WI38 (cell line): ENCODE data around the gene ADAMTS3.

Experiments
- H3K4me3 ChIP-seq: 2 replicates; pipeline ENCODE4 v1.5.1; 2011; ENCODE audit warnings: low read depth, mild to moderate bottlenecking, control low read depth, low read length
- TF ChIP-seq, protein P1 (sequence below): IDR thresholded peaks from 2 replicates; pipeline ENCODE4 v1.5.1; 2012; ENCODE audit warnings: low read depth, mild to moderate bottlenecking, control low read depth, low read length

ADAMTS3 gene

DNA sequence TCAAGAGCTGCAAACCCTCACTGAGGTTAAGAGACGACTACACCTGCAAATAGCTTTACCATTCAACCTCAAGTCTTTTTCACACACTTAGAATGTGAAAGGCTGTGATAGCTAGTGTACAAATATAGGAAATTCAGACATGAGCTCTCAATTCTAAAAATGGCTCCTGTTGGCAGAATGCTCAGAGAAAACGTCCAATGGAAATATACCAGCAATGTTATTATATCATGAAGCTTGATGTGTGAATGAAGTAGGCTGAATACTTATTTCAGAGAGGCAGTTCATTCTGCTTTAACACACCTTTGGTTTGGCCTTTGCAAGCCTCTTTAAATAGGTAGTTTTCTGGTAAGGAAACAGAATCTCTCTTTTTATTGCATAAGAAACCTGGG, 227.6 kb downstream of the ADAMTS3 start:
- TF ChIP-seq, protein P1, sequence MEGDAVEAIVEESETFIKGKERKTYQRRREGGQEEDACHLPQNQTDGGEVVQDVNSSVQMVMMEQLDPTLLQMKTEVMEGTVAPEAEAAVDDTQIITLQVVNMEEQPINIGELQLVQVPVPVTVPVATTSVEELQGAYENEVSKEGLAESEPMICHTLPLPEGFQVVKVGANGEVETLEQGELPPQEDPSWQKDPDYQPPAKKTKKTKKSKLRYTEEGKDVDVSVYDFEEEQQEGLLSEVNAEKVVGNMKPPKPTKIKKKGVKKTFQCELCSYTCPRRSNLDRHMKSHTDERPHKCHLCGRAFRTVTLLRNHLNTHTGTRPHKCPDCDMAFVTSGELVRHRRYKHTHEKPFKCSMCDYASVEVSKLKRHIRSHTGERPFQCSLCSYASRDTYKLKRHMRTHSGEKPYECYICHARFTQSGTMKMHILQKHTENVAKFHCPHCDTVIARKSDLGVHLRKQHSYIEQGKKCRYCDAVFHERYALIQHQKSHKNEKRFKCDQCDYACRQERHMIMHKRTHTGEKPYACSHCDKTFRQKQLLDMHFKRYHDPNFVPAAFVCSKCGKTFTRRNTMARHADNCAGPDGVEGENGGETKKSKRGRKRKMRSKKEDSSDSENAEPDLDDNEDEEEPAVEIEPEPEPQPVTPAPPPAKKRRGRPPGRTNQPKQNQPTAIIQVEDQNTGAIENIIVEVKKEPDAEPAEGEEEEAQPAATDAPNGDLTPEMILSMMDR = no peak
- H3K4me3 ChIP-seq = no peak overlapping the region

DNA sequence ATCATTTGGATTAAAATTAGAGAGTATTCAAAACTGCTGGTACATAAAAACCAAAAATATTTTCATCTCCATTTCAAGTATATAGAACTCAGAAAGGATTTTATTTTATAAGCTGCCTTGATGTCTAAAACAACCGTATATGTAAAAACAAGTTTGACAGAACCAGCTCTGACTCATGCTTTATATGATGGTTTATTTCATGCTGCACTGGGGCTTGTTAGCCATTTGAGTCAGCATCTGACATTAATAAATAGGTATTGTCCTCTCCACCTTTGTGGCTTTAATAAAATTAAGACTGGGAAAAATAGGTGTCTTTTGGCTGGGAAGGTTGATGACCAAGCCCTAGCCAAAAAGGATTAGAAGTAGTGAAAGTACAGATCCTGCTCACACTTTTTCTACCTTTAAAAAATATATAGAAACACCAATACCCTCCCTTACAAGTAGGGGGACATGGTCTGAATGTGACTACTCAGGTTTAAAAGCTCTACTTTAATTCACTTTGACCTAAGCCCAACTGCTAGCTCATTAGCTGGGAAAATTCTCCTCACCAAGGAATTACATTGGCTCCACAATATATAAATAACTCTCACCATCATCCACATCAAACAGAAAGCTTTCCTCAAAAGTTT, 228.1 kb downstream of the ADAMTS3 start:
- TF ChIP-seq, protein P1 = no peak
- H3K4me3 ChIP-seq = no peak overlapping the region

DNA sequence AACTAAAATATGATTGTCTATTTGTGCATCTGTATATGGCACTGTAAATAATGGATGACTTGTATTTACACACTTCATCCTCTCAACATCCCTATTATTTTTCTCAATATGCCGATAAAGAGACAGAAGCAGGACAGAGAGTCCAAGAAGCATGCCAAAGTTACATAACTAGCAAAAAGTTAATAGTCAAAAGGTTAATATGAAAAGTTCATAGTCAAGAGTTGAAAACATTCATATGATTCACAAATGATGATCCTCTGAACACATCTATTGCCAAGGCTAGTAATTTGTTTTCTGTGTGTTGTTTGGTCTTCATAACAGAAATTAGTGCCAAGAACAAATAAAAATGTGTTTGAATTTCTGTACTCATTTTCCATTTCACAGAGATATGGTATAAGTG, 231.0 kb downstream of the ADAMTS3 start:
- TF ChIP-seq, protein P1 = no peak
- H3K4me3 ChIP-seq = no peak overlapping the region

DNA sequence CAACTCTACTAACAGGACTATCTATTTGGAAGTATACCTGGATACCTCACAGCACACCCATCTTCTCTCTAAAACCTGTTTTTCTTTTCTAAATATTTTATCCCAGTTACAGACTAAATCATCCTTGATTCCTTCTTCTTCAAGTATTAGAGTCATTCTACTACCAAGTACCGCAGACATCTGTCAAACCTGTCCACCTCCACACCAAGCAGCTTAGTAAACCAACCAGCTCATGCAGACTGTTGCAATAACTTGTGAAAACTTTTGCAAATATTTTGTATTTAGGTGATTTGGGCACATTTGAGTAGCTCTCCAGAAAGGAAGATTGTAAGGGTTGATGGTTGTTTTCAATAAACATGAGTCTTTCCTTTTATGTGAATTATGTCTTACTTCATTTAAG, 238.6 kb downstream of the ADAMTS3 start:
- H3K4me3 ChIP-seq = no peak overlapping the region
- TF ChIP-seq, protein P1 = no peak

DNA sequence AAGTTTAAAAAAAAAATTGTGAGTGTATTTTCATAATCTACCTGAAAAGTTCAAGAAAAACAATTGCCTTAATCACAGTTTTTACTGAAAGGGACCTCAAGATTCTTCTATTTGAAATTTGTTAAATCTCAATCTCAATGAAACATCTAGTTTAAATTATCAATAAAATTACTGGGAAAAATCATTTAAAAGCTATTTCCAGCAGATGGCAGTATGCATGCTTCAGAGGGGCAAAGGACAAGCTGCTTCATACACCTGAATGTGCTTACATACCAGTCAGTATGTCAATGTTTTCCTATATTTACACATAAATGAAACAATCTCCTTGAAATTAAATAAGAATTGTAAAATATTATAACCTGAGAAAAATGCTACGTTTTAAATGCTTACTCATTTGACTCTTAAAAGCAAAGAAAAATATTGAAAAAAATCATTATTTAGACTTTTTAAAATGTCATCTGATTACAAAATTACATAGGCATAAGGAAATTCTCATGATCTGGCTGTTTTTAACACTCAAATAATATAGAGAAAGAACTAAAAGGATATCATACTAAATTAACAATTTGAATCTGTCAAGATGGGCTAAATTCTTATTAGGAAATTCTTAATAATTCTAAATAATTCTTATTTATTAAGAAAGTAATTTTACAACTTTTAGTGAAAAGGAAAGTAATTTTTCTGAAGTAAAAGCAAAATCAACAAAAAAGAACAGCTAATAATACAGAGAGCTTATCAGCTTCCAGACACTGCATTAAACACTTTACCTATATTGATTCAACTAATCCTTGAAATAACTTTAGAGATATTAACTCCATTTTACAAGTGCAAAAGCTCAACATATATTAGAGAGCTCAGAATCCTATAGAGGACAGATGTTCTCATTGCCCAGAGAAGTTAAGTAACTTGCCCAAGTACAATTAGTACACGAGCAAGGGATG, 242.1 kb downstream of the ADAMTS3 start:
- H3K4me3 ChIP-seq = no peak overlapping the region
- TF ChIP-seq, protein P1 = no peak; the same call in 1 of the 2 replicates

DNA sequence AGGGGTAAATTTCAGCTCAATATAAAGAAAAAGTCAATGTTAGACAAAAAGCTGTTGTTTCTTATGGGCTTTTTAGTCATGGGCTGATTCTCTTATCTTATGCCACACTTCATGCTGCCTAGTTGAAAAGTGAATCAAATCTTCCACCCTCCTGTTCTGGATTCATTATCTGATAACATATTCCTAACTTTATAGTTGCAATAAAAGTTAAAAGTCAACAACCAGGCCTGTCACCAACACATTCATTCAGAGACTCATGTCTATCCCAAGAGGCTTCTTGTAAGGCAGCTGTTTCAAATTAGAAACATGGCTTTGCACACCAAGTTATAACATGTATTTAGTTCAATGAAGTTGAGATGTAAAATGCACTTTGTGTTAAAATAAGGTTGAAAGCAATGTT, 243.8 kb downstream of the ADAMTS3 start:
- TF ChIP-seq, protein P1 = no peak
- no peak overlapping the region for H3K4me3 ChIP-seq

DNA sequence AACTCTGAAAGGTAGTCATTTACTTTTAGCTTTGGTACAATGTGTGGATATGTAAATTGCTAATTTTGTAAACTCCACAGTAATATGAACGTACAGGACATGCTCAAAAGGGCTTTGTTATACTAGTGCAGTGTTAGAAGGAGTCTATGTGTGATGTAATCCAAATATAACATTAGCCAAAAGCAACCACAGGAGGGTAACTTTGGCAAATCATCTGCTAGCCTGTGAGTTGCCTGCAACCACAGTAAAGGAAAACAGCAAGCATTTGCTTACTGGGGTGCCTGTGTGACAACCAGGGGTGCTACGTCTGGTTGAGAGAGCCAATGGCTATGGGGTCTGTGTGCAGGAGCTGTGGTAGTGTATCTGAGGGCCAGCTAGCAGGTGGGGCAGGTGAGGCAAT, 245.8 kb downstream of the ADAMTS3 start:
- TF ChIP-seq, protein P1 = no peak
- H3K4me3 ChIP-seq = no peak overlapping the region
